Mesendoderm (in vitro differentiated cells): Measurements from ENCODE around the gene ARHGAP15.

Experiments used
- DNase-seq: peaks from one replicate; pipeline ENCODE4 v3.0.0; 2013
- H2AK5ac ChIP-seq: 2 replicates; pipeline ENCODE4 v1.6.1; 2013; ENCODE audit warnings: low read length, inconsistent platforms
- H2BK120ac ChIP-seq: 2 replicates; pipeline ENCODE4 v1.6.1; 2013; ENCODE audit warnings: low read depth, mild to moderate bottlenecking, low read length, moderate library complexity, mixed read lengths
- H2BK15ac ChIP-seq: replicated peaks from 2 replicates; pipeline ENCODE4 v1.6.1; 2013; ENCODE audit warnings: low read depth, mild to moderate bottlenecking, moderate library complexity
- H2BK5ac ChIP-seq: 2 replicates; pipeline ENCODE4 v1.6.1; 2013; ENCODE audit warnings: low read length, inconsistent platforms
- H3K18ac ChIP-seq: 2 replicates; pipeline ENCODE4 v1.6.1; 2013; ENCODE audit warnings: mild to moderate bottlenecking, low read length, mixed read lengths
- H3K23ac ChIP-seq: one replicate; pipeline ENCODE4 v1.6.1; 2013; ENCODE audit warnings: low read length
- H3K27ac ChIP-seq: 2 replicates; pipeline ENCODE4 v1.5.1; 2013; ENCODE audit warnings: low read depth, mild to moderate bottlenecking, inconsistent platforms, low read length, moderate library complexity
- H3K27me3 ChIP-seq: 2 replicates; pipeline ENCODE4 v1.6.1; 2013; ENCODE audit warnings: low read length, control low read depth, mild to moderate bottlenecking, inconsistent platforms; ENCODE audit not compliant: insufficient read depth, poor library complexity
- H3K36me3 ChIP-seq: 2 replicates; pipeline ENCODE4 v1.6.1; 2013; ENCODE audit warnings: low read length, inconsistent platforms; ENCODE audit not compliant: control insufficient read depth, insufficient read depth
- H3K4ac ChIP-seq: one replicate; pipeline ENCODE4 v1.6.1; 2013; ENCODE audit warnings: low read depth, mild to moderate bottlenecking, low read length, moderate library complexity
- H3K4me1 ChIP-seq: 2 replicates; pipeline ENCODE4 v1.6.1; 2013; ENCODE audit warnings: low read depth, low read length, inconsistent platforms; ENCODE audit not compliant: control insufficient read depth
- H3K4me2 ChIP-seq: 2 replicates; pipeline ENCODE4 v1.6.1; 2013; ENCODE audit warnings: low read length
- H3K4me3 ChIP-seq: 2 replicates; pipeline ENCODE4 v1.5.1; 2013; ENCODE audit warnings: mild to moderate bottlenecking, low read length
- H3K56ac ChIP-seq: one replicate; pipeline ENCODE4 v1.6.1; 2013; ENCODE audit warnings: low read length
- H3K79me1 ChIP-seq: 2 replicates; pipeline ENCODE4 v1.6.1; 2013; ENCODE audit warnings: low read length, inconsistent platforms
- H3K79me2 ChIP-seq: 2 replicates; pipeline ENCODE4 v1.6.1; 2013; ENCODE audit warnings: mild to moderate bottlenecking, low read length; ENCODE audit not compliant: control insufficient read depth, insufficient read depth
- H3K9ac ChIP-seq: 2 replicates; pipeline ENCODE4 v1.6.1; 2013; ENCODE audit warnings: low read length, inconsistent platforms
- H4K5ac ChIP-seq: one replicate; pipeline ENCODE4 v1.6.1; 2013; ENCODE audit warnings: low read length
- H4K8ac ChIP-seq: one replicate; pipeline ENCODE4 v1.6.1; 2013; ENCODE audit warnings: low read depth, mild to moderate bottlenecking, control low read depth, low read length, moderate library complexity
- WGBS: extraction: QIAGEN DNeasy Blood & Tissue Kit; methylation state at CpG from one replicate; pipeline ENCODE4 v1.1.7; 2013; ENCODE audit warnings: low lambda C conversion rate, missing lambda C conversion rate; ENCODE audit not compliant: insufficient coverage; ENCODE audit errors: extremely low coverage; 5-methylcytosine and 5-hydroxymethylcytosine counted together

ARHGAP15 gene

GRCh38 chr2:143726151-143726845, 597.1 kb downstream of the ARHGAP15 start:
- H3K4me2 ChIP-seq, result no peak overlapping the region
- no peak overlapping the region for H2BK120ac ChIP-seq
- H2BK5ac ChIP-seq, result no peak overlapping the region
- H3K4ac ChIP-seq, result no peak overlapping the region
- H3K18ac ChIP-seq, result no peak overlapping the region
- H3K4me3 ChIP-seq, result no peak overlapping the region
- H3K23ac ChIP-seq, result no peak overlapping the region
- no peaks in the 10 kb centered on the region for H3K79me2 ChIP-seq
- H3K27ac ChIP-seq, result no peak overlapping the region
- no peak overlapping the region for H3K9ac ChIP-seq
- no peaks in the 10 kb centered on the region for H3K36me3 ChIP-seq
- H4K5ac ChIP-seq, result no peak overlapping the region
- no peaks in the 10 kb centered on the region for H3K79me1 ChIP-seq
- no peaks in the 10 kb centered on the region for H3K4me1 ChIP-seq
- no peaks in the 10 kb centered on the region for H3K27me3 ChIP-seq
- no peak overlapping the region for H2BK15ac ChIP-seq
- H2AK5ac ChIP-seq, result no peak overlapping the region
- DNase-seq, result no peak
- WGBS, result no CpG with 5 or more reads among the region's 6 CpGs
- H3K56ac ChIP-seq, result no peak overlapping the region
- H4K8ac ChIP-seq, result no peak overlapping the region

- Histone ChIP-seq H3K79me2 (no peaks in the 10 kb centered on the region), H4K5ac (no peak overlapping the region), H3K56ac (no peak overlapping the region), H2BK15ac (no peak overlapping the region), H3K4me2 (no peak overlapping the region), H3K27me3 (no peaks in the 10 kb centered on the region), H3K18ac (no peak overlapping the region), H3K23ac (no peak overlapping the region), H2AK5ac (no peak overlapping the region), H3K27ac (no peak overlapping the region), H3K9ac (no peak overlapping the region), H3K4me1 (no peaks in the 10 kb centered on the region), H2BK120ac (no peak overlapping the region), H3K36me3 (no peaks in the 10 kb centered on the region), H4K8ac (no peak overlapping the region), H3K79me1 (no peaks in the 10 kb centered on the region), H3K4me3 (no peak overlapping the region), H2BK5ac (no peak overlapping the region), H3K4ac (no peak overlapping the region)
- no peak for DNase-seq
- no CpG with 5 or more reads among the region's 7 CpGs for WGBS
Measured at GRCh38 chr2:143728498-143728897, 599.3 kb downstream of the ARHGAP15 start.

- Histone ChIP-seq H3K79me1 (no peaks in the 10 kb centered on the region), H4K5ac (no peak overlapping the region), H2BK15ac (no peak overlapping the region), H3K4me2 (no peak overlapping the region), H3K4me3 (no peak overlapping the region), H3K27ac (no peak overlapping the region), H3K56ac (no peak overlapping the region), H2AK5ac (no peak overlapping the region), H2BK5ac (no peak overlapping the region), H3K27me3 (no peaks in the 10 kb centered on the region), H3K79me2 (no peaks in the 10 kb centered on the region), H3K9ac (no peak overlapping the region), H3K23ac (no peak overlapping the region), H3K4me1 (no peaks in the 10 kb centered on the region), H3K18ac (no peak overlapping the region), H3K36me3 (no peaks in the 10 kb centered on the region), H3K4ac (no peak overlapping the region), H2BK120ac (no peak overlapping the region), H4K8ac (no peak overlapping the region)
- DNase-seq, result no peak
- no CpG with 5 or more reads among the region's 2 CpGs for WGBS
Measured at GRCh38 chr2:143729296-143729814, 600.1 kb downstream of the ARHGAP15 start.

GRCh38 chr2:143730155-143730952, 601.1 kb downstream of the ARHGAP15 start:
- H3K27me3 ChIP-seq, result no peaks in the 10 kb centered on the region
- no peak overlapping the region for H3K9ac ChIP-seq
- no peak overlapping the region for H3K4me3 ChIP-seq
- no peaks in the 10 kb centered on the region for H3K36me3 ChIP-seq
- no peak overlapping the region for H2BK5ac ChIP-seq
- no peaks in the 10 kb centered on the region for H3K79me1 ChIP-seq
- no peaks in the 10 kb centered on the region for H3K79me2 ChIP-seq
- H4K8ac ChIP-seq, result no peak overlapping the region
- H3K4ac ChIP-seq, result no peak overlapping the region
- H3K4me2 ChIP-seq, result no peak overlapping the region
- H2AK5ac ChIP-seq, result no peak overlapping the region
- no peak overlapping the region for H3K27ac ChIP-seq
- H3K23ac ChIP-seq, result no peak overlapping the region
- no peak overlapping the region for H2BK15ac ChIP-seq
- no peak overlapping the region for H2BK120ac ChIP-seq
- DNase-seq, result no peak
- no peak overlapping the region for H3K56ac ChIP-seq
- H4K5ac ChIP-seq, result no peak overlapping the region
- no CpG with 5 or more reads among the region's 6 CpGs for WGBS
- no peaks in the 10 kb centered on the region for H3K4me1 ChIP-seq
- no peak overlapping the region for H3K18ac ChIP-seq

GRCh38 chr2:143730953-143731260, 601.7 kb downstream of the ARHGAP15 start:
- DNase-seq, result no peak
- no peak overlapping the region for H2BK5ac ChIP-seq
- no peak overlapping the region for H4K5ac ChIP-seq
- H3K9ac ChIP-seq, result no peak overlapping the region
- no peak overlapping the region for H3K27ac ChIP-seq
- H3K56ac ChIP-seq, result no peak overlapping the region
- H2AK5ac ChIP-seq, result no peak overlapping the region
- no peaks in the 10 kb centered on the region for H3K4me1 ChIP-seq
- no peak overlapping the region for H3K4me2 ChIP-seq
- no peaks in the 10 kb centered on the region for H3K27me3 ChIP-seq
- H3K23ac ChIP-seq, result no peak overlapping the region
- no peaks in the 10 kb centered on the region for H3K36me3 ChIP-seq
- H2BK15ac ChIP-seq, result no peak overlapping the region
- H3K79me2 ChIP-seq, result no peaks in the 10 kb centered on the region
- no peak overlapping the region for H2BK120ac ChIP-seq
- H3K79me1 ChIP-seq, result no peaks in the 10 kb centered on the region
- no peak overlapping the region for H3K18ac ChIP-seq
- no CpG with 5 or more reads among the region's 1 CpG for WGBS
- H3K4me3 ChIP-seq, result no peak overlapping the region
- no peak overlapping the region for H3K4ac ChIP-seq
- H4K8ac ChIP-seq, result no peak overlapping the region
